GM12875 (cell line): Measurements from ENCODE around the gene RMND1.

Experiments
- H3K4me3 ChIP-seq: one replicate; pipeline ENCODE4 v1.5.1; 2011; ENCODE audit warnings: low read depth, low read length, control low read depth
- TF ChIP-seq, protein P1 (sequence below): IDR thresholded peaks from 2 replicates; pipeline ENCODE4 v1.5.1; 2011; ENCODE audit warnings: low read depth, mild to moderate bottlenecking, control low read depth, inconsistent platforms, low read length, moderate library complexity, borderline replicate concordance; ENCODE audit not compliant: insufficient read depth

The RMND1 gene, protein sequence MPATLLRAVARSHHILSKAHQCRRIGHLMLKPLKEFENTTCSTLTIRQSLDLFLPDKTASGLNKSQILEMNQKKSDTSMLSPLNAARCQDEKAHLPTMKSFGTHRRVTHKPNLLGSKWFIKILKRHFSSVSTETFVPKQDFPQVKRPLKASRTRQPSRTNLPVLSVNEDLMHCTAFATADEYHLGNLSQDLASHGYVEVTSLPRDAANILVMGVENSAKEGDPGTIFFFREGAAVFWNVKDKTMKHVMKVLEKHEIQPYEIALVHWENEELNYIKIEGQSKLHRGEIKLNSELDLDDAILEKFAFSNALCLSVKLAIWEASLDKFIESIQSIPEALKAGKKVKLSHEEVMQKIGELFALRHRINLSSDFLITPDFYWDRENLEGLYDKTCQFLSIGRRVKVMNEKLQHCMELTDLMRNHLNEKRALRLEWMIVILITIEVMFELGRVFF

DNA sequence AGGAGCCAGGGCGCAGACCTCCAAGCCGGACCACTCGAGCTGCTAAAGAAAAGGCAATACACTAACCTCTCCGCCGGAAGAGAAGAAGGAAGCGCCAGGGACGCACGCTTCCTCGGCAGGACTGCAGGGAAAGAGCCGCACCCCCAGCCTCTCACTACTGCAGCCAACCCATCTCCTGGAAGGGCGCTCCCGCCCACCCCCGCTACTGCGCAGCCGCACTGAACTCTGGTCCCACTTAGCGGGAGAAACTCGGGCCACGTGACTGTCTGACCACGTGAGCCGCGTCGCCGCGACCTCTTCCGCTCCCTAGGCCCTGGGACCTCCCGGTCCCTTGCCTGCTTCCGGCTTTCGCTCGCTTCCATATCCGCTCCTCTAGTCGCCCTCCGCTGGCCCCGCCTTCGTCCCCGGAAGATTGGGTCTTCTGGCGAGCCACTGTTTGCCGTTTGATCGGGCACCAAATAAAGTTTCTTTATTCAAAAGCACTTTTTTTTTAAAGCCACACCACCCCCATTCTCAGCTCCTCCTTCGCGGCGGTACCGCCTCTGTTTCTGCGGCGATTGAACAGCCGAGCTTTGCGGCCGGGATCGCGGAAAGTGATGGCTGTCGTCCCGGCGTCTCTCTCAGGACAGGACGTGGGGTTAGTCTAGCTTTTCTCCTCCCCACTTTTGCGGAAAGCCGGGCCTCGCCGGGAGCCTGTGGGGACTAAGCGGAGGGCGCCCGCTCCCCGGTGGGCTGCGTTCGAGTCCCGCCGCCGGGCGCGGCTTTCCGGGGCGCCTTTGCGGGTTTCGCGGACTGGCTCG is at the start of gene RMND1:
Gene RMND1 (minus strand): TSS at position 177 of the 800 bp plus-strand sequence. CDS start 6,315 bp downstream, outside the sequence.
- TF ChIP-seq, protein P1, sequence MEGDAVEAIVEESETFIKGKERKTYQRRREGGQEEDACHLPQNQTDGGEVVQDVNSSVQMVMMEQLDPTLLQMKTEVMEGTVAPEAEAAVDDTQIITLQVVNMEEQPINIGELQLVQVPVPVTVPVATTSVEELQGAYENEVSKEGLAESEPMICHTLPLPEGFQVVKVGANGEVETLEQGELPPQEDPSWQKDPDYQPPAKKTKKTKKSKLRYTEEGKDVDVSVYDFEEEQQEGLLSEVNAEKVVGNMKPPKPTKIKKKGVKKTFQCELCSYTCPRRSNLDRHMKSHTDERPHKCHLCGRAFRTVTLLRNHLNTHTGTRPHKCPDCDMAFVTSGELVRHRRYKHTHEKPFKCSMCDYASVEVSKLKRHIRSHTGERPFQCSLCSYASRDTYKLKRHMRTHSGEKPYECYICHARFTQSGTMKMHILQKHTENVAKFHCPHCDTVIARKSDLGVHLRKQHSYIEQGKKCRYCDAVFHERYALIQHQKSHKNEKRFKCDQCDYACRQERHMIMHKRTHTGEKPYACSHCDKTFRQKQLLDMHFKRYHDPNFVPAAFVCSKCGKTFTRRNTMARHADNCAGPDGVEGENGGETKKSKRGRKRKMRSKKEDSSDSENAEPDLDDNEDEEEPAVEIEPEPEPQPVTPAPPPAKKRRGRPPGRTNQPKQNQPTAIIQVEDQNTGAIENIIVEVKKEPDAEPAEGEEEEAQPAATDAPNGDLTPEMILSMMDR: no peak

DNA sequence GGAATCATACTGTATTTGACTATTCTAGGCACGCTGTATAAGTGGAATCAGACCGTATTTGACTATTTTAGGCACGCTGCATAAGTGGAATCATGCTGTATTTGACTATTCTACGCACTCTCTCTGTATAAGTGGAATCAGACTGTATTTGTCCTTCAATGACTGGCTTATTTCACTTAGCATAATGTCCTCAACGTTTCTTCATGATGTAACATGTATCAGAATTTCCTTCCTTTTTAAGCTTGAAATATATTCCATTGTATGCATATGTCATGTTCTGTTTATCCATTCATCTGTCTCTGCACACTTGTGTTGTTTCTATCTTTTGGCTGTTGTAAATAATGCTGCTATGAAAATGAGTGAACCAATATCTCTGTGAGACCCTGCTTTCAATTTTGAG is 47.6 kb upstream of the RMND1 start:
- TF ChIP-seq, protein P1: no peak
- no peak overlapping the region for H3K4me3 ChIP-seq

More for the DNA sequence above, at the start of gene RMND1:
- H3K4me3 ChIP-seq: peak within 1 kb of the TSS; percentile 59

DNA sequence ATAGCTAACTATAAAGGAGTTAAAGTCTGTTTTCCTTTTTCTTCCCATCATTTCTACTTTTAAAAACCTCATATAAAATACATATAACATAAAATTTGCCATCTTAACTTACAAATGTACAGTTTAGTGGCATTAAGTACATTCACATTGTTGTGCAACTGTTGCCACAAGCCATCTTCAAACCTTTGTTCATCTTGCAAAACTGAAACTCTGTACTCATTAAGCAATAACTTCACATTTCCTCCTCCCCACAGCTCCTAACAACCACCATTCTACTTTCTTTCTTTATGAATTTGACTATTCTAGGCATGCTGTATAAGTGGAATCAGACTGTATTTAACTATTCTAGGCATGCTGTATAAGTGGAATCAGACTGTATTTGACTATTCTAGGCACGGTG is 46.4 kb upstream of the RMND1 start:
- TF ChIP-seq, protein P1: no peak
- no peak overlapping the region for H3K4me3 ChIP-seq

DNA sequence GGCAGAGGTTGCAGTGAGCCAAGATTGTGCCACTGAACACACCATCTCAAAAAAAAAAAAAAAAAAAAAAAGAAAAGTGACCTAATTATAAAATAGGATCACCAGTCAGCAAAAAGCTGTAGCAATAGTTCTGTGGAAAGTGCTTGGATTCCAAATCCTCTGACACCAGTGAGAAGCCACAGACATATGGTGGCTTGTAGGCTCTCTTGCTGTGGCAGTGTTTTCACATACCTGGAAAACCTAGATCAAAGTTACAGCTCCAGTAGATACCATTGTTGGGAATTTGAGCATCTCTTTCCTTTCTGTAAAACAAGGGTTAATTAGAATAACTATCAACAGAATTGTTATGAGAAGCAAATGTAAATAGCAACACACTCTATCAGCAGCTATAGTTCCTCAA is 46.0 kb upstream of the RMND1 start:
- no peak overlapping the region for H3K4me3 ChIP-seq
- TF ChIP-seq, protein P1: no peak

DNA sequence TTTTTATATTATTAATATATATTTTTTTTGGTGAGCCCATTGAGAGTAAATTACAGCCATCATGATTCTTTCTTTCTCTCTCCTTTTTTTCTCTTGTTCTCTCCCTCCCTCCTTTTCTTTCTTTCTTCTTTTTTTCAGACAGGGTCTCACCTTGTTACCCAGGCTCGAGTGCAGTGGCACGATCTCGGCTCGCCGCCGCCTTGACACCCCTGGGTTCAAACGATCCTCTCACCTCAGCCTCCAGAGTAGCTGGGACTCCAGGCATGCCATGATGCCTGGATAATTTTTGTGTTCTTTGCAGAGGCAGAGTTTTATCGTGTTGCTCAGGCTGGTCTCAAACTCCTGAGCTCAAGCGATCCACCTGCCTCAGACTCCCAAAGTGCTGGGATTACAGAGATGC is 43.5 kb upstream of the RMND1 start:
- TF ChIP-seq, protein P1: no peak
- H3K4me3 ChIP-seq: no peak overlapping the region

DNA sequence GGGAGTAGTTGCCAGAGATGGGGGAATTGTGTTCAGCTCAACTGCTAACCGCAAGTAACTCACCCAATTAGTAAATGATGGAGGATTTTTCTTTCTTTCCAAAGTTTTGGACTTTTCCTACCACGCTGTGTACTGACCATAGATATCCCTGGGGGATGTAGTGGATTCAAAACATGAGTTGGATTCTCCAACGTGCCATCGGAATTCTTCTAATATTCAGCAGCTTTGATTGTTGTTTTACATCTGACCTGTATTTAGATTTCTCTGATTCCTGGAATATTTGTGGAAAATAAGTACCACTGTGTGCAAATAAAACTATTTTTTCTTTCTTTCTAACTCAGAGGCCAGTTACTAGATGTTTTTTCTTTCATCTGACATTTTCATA is 43.0 kb upstream of the RMND1 start:
- H3K4me3 ChIP-seq: no peak overlapping the region
- TF ChIP-seq, protein P1: no peak
